ENCODE measurements around the gene RNF125.

DNA sequence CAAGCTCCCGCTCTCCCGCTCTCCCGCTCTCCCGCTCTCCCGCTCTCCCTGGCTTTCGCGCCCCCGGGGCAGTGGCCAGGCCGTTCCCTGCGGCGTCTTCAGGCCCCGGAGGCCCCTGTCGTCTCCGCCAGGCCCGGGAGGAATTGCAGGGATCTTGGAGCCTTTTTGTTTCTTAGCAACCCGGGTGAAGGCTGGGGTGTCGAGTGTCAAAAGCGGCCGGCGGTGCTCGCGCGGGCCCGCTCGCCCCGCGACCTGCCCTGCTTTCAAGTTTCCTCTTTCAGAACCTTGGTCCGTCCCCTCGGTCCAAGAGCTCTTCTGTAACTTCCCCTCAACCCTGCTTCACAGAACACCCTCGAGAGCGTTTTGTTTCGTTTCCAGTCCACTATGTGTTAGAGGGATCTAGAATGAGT lies 74.5 kb downstream of the RNF125 start:
- TF ChIP-seq, protein P1, sequence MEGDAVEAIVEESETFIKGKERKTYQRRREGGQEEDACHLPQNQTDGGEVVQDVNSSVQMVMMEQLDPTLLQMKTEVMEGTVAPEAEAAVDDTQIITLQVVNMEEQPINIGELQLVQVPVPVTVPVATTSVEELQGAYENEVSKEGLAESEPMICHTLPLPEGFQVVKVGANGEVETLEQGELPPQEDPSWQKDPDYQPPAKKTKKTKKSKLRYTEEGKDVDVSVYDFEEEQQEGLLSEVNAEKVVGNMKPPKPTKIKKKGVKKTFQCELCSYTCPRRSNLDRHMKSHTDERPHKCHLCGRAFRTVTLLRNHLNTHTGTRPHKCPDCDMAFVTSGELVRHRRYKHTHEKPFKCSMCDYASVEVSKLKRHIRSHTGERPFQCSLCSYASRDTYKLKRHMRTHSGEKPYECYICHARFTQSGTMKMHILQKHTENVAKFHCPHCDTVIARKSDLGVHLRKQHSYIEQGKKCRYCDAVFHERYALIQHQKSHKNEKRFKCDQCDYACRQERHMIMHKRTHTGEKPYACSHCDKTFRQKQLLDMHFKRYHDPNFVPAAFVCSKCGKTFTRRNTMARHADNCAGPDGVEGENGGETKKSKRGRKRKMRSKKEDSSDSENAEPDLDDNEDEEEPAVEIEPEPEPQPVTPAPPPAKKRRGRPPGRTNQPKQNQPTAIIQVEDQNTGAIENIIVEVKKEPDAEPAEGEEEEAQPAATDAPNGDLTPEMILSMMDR (IDR thresholded peaks at IDR 0.05; ENCODE audit: low read depth, low read length): no peak
- no peak for TF ChIP-seq EZH2phosphoT487 (IDR thresholded peaks at IDR 0.05; ENCODE audit: low read depth)

Data from OCI-LY3 (cell line).